Measurements from ENCODE around the gene TUBGCP6.

- no peak for TF ChIP-seq POLR2A (IDR thresholded peaks at IDR 0.05)
- no peak for TF ChIP-seq CTCF (IDR thresholded peaks at IDR 0.05)
These were observed 12.2 kb upstream of the TUBGCP6 start for GRCh38 chr22:50257041-50257440.

All from heart left ventricle (tissue), 13 donors.